T-helper 22 cell (primary cell): ENCODE results near the gene IL37.
A peak's percentile ranks its signal among the peaks of the same experiment; 100 is the strongest.

Experiments used
- DNase-seq: peaks from one replicate; pipeline ENCODE4 v3.0.0-alpha.2; 2020; ENCODE audit warnings: low read depth

IL37 gene, protein sequence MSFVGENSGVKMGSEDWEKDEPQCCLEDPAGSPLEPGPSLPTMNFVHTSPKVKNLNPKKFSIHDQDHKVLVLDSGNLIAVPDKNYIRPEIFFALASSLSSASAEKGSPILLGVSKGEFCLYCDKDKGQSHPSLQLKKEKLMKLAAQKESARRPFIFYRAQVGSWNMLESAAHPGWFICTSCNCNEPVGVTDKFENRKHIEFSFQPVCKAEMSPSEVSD

DNA sequence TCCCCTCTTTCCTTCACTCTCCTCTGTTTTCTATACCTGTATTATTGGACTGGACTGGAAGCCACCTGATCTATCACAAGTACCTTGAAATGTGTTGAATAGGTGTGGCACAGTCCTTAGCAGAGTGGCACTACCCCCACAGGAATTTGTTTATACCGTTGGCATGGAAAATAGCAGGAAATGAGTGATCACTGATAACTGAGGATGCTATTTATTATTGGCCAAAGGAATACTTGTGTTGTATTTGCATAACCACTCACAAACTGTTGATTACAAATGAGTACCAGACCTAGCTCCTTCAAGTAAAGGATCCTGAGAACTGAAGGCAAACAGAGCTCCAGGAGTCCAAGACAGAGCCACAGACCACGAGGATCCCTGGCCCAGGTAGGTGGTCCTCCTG lies at the start of gene IL37:
IL37 (plus strand) TSS at position 301 of the 400 bp plus-strand sequence. CDS start 1,848 bp downstream, outside the sequence.
- DNase-seq = no peak

DNA sequence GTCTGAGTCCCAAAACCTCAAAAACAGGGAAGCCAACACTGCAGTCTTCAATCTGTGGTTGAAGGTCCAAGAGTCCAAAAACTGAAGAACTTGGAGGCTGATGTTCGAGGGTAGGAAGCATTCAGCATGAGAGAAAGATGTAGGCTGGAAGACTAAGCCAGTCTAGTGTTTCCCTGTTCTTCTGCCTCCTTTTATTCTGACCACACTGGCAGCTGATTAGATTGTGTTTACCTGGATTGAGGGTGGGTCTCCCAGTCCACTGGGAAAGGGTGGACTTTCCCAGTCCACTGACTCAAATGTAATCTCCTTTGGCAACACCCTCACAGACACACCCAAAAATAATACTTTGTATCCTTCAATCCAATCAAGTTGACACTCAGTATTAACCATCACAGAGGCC lies 46.9 kb upstream of the IL37 start:
- DNase-seq = no peak

DNA sequence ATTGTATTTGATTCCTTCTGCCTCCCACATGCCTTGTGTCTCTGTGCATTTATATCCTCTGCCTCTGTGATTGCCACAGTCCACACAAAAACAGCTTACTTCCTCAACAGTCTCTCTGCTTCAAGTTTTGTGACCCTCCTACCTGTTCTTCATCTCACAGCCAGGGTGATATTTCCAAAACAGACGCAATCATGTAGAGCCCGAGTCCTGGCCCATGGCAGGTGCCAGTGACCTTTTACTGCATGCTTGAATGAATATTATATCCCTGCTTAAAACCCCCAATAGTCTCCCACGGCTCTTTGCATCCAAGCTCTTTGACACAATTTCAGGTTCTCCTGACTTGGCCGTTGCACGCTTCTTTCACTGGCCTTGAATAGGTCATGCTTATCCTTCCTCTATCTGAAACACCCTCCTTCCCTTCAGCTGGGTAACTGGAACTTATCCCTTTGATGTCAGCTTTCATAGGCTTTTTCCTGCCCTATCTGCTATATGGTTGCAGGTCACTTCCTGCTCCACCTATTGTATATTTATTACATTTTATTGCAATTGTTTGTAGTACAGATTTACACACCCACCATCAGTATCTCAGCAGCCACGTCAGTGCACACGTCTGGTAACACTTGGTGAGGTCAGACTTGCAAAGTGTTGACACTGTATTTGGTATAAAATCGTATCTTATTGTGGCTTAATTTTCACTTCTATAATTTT lies 44.7 kb upstream of the IL37 start:
- no peak for DNase-seq

DNA sequence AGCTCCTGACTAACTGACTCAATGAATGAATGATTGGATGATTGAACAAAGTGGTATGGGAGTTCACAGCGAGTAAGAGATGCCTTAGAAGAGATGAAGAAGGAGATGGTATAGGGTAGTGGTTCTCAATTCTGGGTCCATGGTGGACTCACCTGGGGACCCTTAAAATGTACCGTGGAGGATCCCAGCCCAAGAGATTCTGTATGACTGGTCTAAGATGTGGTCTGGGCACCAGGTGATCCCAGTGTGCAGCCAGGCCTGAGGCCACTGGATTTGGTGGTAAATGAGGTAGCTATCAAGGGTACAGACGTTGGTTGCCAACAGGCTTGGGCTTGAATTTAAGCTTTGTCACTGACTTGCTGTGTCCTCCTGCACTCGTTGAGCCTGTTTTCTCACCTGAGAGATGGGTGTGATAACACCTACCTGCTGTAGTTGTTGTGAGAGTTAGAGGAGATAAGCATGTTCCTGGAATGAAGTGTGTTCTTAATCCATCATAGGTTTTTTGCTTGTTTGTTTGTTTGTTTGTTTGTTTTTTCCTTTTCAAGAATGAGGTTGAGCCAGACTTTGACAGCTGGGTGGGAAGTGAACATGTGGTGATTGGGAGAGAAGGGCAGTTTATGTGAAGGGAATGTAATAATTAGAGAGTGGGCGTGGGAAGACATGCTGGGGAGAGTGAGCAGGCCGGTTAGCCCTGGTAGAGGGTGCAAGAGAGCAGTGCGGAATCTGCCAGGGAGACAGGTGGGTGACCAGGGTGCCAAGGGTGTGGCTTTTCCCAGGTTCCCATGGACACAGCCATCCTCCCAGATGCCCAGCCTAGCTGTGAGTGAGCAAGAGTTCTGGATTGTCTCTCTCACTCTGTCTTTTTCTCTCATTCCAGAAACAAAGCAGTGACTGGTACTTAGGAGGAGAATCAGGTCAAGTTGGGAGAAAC lies 43.0 kb upstream of the IL37 start:
- no peak for DNase-seq

DNA sequence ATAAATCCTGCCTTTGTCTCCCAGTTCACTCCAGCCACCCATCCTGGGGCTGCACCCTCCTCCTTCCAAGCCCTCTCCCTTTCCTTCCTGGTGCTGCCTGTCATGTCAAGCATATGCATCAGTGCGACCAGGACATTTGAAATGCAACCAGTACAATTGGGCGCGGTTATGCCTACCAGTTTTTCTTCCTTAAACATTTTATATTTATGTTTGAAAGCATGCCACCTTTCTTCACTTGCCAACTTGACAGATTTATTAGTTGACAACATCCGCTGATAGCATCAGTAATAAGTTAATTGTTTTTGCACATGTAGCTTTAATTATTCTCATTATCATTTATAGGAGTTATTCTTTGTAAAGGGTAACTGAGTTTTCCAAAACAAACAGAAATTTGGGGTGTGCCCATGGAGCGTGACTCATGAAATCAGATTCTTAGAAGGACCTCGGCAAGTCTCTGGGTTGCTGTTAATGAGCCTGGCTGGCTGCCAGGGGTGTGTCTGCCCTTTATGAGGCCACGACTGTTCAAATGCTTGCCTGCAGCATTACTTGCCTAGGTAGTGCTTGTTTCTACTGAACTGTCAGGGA lies 41.6 kb upstream of the IL37 start:
- DNase-seq = no peak

DNA sequence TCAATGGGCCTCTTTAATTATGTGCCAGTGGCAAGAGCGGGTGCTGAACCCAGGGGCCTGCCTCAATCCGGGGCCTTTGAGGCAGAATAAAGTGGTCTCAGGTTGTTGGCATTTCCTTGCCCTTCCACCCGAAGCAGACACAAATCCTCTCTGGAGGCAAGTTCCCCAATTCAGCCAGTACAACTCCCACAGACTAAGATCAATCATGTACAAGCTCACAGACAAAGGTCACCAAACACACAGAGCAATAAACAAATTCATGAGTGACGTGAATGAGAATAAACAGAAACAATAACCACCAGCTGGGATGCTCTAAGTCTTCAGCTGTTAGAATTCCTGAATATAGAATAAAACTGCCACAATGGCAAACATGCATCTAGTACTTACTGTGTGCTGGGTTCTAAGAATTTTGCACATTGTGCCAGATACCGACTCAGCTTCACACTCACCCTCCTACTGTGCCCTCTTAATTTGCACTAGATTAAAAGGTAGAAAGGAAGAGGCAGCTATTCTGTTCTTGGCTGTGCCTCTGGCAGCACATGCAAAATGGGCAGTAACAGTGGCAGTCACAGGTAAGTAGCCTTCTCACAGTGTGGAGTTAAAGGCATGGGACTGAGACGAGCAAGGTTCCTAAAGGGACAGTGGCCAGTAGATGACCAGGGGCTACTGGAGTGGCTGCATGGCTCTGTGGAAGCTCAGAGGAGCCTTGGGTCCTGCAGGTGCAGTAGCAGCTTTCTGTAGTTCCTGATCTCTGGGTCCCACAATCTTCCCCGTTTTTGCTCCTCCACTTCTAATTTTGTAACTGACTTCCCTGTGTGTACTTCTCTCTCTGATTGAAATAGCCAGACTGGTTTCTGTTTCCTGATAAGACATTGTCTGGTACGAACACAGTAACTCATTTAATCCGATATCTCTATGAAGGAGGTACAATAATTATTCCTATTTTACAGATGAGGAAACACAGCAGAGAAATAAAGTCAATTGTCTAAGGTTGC lies 39.8 kb upstream of the IL37 start:
- DNase-seq = no peak

DNA sequence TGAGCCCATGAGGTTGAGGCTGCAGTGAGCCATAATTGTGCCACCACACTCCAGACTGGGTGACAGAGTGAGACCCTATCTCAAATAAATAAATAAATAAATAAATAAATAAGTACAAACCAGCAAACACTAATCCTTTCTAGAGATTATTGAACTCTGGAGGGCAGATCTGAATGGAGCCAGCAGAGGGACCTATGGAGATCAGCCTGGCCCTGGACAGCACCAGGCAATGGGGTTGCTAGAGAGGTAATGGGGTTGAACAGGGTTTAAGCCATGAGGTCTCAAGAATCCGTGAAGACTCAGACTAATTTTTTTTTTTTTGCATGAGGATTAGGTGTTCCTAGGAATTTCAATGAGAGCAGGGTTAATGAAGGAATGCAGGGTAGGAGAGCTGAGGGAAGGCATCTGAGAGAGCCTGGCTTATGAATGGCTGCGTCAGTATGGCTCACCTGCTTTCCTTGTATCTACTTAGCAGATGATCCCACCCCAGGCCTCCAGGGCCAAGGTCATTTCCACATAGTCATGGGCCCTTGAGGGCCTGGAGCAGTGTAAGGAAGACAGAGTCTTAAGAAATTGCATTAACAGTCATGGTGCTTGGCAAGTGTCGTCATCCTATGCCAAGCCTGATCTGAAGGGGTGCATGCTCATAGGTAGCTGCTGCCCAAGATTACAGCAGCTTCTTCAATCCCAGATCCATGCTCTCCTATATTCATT lies 34.6 kb upstream of the IL37 start:
- no peak for DNase-seq

DNA sequence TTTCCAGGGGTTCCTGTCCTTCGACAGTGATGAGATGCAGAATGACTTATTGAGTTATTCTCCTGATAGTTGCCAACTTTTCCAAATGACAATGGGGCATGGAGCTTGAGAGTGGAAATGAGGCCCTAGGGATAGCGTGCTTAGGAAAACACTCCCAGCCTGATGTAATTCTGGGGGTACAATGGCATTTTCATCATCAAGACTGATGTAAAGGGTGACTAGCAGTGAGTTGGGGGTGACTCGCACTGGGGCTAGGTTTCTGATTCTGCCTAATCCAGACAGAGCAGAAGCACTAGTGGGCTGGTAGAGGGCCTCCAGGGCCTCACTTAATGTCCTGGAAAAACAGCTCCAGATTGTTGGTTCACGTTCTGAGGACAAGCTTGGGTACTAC lies 34.0 kb upstream of the IL37 start:
- no peak for DNase-seq

DNA sequence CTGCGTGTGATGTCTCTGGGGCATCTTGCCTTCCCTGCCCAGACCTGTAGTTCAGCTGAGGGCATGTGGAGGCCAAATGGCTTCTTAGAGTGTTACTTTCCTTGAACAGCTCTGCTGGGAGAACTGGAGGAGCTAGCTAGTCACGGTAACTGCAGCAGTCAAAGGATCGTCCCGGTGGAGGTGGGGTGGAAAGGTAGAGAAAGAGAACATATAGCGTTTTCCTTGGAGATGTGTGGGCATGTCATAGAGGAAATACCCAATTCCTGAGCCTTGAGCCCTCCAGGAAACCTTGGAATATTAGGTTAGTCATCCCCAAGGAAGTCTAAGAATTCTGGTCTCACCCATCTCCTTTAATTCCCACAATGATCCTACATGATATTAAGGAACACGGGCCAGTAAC lies 33.5 kb upstream of the IL37 start:
- no peak for DNase-seq

DNA sequence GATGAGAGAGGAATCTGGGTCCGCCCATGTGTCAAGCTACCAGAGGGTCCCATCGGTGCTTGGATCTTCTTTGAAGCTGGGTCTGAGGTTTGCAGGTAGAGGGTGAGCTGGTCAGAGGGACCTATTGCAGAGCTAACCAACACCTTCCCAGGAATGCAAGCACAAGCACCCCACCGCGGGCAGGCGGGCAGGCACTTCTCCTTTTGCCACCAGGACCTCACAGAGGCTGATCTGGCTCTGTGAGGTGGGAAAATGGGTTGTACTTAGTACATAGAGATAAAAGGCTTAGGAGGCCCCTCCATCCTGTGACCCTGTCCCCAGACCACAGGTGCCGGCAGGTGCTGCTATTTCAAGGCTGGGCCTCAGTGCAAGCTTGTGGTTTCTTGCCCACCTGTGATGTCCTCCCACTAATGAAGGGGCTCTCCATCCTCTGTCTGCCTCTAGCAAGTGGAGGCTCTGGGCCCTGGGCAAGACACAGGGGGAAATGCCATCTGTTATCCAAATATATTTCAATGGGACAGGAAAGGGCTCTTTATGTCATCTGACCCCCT lies 31.4 kb upstream of the IL37 start:
- DNase-seq = no peak

DNA sequence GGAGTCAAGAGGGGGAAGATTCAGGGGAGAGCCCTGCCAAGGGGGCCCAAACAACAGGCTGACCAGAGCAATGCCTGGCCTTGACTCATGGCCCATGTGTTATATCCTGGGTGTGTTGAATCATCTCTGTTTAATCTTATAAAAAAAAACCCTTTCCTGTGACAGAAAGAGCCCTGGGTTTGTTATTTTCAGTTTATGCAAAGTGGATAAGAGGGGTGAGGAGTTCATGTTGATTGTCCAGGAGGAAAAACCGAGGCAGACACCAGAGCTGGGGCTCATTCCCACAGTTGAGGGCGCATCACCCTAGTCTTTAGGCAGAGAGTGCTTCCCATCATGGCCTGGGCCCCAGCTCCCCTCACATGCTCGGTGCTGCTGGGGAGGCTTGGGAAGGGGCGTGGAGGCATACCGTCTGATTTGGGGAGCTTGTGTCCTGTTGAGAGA lies 30.9 kb upstream of the IL37 start:
- DNase-seq = no peak

DNA sequence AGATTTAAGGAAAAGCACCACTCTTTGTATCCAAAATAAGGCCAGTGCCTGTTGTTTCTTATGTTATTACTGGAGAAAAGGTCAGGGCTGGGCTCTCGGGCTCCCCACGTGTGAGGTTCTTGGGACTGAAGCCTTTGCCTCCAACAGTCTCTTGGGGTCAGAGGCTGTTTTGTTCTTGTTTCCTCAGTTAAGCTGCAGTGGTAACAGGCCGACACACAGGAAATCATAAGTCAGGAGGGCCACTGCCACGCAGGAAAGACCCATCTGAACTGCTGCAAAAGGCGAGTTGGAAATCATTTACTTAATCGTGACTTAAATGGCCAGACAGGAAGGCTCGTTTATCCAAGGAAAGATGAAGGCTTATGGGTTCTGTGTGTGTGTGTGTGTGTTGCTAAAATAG lies 30.3 kb upstream of the IL37 start:
- DNase-seq = no peak

DNA sequence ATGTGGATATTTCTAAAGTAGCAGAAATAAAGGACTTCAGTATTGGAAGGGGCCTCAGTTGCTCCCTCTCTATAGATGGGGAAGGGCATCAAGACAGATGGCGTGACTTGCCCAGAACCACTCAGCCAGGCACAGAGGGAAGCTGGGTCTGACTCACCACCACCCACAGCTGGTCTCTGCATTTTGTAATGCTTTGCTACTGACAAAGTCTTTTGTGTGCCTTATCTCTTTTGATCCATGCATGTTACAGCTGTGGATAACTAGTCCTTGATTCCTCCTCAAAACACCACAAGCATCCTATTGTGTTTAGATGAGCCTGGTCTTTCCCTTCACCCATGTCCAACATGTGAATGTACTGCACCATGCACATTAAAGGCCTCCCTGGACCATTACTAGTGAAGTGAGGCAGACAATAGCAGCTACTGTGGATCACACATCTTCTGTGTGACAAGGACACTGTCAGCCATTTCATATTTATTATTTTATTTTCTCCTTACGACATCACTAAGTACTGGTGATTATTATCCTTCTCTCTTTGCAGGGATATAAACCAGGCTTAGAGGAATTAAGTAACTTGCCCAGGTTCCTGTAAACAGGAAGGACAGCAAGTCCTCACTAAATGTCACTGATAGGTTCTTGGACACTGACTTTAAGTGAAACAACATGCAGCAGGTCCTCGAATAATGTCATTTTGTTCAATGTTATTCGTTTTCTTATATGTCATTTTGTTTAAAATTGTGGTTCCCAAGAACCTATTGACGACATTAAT lies 29.6 kb upstream of the IL37 start:
- DNase-seq = no peak

DNA sequence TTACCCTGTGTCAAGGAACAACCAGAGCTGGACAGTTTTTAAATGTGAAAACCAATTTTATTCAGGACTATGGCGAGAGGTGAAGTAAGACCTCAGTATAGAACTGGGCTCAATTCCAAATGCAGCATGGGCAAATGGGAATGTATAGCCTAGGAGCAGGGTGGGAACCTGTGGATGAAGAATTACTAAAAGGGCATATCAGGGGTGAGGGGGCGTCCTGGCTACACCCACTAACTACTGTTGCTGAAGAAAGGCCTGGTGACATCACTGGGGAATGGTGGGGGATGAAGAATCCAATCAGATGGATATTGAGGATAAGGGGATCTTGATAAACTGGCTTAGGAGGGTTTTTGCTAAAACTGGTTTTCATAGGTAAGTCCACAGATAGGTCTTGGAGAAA lies 27.3 kb upstream of the IL37 start:
- no peak for DNase-seq

DNA sequence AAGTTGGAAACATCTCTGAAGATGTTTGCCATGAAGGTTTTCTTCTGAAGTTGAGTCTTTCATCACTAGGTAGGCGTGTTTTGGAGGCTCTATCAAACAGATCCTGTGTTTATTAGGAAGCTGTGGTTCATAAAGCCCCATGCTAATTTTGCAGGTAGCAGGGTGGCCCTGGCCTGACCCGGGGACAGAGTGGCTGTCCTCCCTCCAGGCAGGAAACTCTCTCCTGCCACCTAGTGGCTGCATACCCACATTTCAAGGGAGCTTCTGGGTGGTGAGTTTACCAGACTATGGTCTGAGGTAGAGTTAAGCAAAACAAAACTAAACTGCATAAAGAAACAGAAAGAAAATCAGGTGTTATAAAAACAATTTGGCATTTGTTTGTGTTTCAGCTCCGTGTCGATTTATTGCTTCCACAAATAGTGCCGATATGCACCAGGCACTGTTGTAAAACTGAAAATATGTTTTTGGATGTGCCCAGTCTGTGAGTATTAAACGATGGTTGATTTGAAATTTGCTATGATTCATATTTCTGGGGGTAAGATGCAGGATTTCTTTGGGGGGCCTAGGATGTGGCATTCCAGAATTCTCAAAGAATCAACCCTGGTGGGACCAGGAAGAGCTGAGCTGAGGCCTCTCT lies 26.0 kb upstream of the IL37 start:
- peak; percentile 9 for DNase-seq

DNA sequence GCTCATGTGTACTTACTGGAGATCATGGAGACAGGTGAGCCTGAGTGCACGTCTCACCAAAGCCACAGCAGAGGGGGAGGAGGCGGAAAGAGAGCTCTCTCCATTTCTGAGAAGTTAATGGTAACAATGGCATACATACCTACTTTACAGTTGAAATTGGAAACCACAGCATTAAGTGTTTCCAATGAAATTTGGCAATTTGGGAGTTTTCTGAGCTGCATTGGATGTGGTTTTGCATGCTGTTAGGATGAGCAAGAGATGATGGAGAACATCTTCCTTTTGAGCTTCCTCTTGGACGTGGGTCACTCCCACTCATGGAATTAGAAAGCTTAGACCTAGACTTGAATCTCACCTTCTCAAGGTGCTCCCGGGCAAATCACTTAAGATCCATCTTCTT lies 25.5 kb upstream of the IL37 start:
- DNase-seq = no peak

DNA sequence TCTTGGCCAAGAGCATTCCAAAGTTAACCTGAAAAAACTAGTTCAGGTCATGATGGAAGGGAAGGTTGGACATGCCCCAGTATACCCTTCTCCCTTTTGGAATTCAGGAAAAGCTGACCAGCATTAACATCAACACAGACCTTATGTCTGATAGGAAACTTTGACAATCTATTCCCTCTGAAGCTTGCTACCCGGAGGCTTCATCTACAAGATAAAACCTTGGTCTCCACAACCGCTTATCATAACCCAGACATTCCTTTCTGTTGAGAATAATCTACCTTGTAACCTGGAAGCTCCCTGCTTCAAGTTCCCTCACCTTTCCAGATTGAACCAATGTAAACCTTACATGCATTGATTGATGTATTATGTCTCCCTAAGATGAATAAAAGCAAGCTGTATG lies 24.7 kb upstream of the IL37 start:
- no peak for DNase-seq

DNA sequence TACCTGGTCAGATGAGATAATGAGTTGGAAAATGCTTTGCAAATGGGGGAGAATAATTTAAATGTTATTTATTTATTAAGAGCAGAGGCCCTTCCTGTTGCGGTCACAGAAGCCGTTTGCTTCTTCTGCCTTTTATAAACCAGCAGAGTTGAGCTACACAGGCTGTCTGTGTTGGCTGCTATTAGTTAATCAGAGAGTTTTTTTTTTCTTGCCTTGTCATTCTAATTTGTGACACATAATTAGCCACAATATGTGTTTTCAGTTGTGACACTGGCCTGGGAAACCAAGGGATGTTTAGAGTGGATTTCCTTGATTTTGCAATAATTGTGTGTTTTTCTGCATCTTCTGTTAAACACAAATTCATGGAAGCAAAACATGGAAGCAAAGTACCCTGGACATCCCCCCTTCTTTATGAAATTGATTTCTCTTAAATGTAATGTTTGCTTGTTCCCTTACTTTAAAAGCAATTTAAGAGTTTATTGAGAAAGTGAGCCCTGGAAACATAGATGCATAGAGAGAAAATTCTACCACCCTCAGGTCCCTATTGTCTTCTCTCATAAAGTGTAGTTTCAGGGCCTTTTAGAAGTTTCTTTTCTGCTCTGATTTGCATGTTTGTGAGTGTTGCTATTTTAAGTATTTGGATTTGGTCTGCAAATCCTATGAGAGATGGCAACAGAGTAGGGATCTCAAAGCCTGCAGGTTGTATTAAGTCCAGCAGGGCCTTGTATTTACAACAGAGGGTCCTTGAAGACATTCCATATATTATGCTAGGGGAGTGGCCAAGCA lies 22.8 kb upstream of the IL37 start:
- DNase-seq = no peak
